Measurements from ENCODE around the gene RBP5. TPM values are rescaled to one million over a fixed set of nuclear protein-coding genes. Genes with fewer than 3 reads are reported as not detected.

Gene RBP5
- total RNA-seq, 1 donor from 2014 or later = 3.9 TPM

DNA sequence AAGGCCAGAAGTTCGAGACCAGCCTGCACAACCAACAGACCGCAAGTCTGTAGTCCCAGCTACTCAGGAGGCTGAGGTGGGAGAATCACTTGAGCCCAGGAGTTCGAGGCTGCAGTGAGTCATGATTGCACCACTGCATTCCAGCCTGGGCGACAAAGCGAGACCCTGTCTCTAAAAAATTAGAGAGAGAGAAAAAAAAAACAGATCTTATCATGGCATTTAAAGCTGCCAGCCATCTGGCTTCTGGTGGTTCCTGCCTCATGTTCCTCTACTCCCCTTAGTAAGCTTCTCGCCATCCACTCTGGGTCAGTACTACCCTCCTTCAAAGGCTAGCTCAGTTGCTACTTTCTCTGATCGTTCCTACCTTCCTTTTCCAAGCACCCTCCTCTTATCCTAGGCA, 17.5 kb upstream of the RBP5 start:
- no peak for DNase-seq (ENCODE audit: low spot score)

DNA sequence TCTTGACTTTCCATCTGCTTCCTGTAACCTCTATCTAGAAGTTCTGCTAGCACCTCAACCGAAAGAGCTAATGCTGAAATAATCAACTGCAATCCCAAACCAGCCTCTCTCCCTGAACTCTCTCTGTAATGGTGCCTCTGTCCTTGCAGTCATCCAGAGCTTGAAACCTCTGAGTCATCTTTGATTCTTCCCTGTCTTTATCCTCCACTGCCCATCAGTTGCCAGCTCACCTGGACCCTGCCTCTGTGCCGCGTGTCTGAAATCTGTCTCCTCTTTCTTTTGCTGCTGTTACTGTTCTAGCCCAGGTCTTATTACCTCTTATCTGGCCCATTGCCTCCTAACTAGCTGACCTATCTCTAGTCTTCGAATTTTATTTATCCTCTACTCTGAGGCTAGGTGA, 17.0 kb upstream of the RBP5 start:
- no peak for DNase-seq (ENCODE audit: low spot score)

DNA sequence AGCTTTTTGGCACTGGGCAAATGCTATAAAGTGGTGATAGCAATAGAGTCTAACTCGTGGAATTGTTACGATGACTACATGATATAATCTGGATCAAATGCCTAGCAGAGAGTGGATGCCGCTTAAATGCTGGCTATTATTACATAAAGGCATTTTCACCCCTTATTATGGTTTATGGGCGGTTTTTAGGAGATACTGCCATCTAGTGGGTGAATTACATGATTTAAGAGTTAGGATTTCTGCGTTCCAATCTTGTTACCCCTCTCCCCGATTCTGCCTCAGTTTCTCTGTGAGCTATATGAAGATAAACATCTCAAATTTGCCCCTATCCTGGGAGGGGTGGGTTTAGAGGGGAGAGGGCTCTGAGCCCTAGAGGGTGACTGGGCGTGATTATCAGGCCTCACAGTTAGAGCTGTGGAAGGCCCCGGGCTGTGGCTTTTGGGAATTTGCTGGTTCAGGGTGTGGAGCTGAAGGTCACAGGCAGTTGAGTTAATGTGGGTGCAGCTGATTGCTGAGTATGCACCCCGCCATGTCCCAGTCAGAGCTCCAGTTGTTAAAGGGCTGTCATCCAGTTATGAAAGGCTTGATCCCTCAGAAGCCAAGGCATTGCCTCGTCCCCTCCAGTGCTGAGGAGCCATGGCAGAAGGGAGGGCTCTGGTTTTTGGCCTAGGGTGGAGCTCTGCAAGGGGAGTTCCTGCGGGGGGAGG, 15.9 kb upstream of the RBP5 start:
- peak; percentile 32 for DNase-seq (ENCODE audit: low spot score)

DNA sequence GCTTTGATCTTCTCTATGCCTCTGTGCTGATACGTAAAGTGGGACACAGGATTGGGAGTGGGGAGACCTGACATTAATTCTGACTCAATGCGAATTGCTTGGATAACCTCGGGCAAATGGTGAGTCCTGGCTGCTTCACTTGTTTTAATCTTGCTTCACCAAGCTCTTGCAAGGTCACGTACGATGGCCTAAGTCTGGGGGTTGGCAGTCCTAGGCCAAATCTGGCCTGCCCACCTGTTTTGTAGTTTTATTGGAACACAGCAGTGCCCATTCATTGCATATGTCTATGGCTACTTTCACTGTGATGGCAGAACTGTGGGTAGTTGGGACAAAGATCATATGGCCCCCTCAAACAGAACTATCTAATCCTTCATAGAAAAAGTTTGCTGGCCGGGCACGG, 14.9 kb upstream of the RBP5 start:
- no peak for DNase-seq (ENCODE audit: low spot score)

DNA sequence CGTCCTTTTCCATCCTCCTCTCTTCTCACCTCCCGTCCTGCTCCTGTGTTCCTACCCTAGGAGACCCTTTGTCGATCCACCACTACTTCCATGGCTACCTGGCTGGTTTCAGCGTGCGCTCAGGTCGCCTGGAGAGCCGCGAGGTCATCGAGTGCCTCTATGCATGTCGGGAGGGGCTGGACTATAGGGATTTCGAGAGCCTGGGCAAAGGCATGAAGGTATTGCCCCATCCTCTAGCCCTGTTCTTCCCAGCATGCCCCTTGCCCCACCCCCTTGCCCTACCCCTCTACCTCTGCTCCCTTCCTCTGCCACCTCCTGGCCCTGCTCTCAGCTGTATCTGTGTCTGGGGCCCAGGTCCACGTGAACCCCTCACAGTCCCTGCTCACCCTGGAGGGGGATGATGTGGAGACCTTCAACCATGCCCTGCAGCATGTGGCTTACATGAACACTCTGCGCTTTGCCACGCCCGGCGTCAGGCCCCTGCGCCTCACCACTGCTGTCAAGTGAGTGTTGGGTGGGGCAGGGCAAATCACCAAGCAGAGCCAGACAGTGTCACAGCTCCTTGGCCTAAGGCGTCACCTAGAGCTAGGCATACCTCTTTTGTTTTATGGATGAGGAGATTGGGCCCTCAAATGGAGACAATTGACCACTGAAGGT, 14.2 kb upstream of the RBP5 start:
- no peak for DNase-seq (ENCODE audit: low spot score)

DNA sequence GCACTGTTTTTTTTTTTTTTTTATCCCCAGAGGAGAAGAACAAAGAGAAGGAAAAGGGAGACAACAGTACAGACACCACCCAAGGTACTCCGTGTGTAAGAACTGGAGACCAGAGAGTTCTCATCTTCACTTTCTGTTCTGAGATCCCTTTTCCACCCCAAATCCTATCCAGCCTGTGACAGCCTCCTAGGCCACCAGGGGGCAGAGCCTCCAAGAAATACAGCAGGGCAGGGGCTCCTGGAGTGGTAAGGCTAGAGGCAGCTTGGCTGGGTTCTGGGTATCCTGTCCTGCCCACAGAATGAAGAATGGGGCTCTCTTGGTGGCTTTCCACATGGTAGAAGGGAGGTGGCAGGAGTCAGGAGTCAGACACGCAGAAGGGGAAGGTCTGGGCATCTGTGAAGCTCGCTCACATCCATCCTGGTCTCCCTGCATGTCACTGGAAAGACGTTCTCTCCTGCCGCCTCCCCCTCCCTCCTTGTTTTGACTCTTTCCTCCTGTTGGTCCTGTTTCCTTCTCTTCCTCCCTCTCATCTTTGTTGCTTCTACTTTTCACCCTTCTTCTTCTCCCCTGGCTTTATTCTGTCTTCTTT, 13.5 kb upstream of the RBP5 start:
- no peak for DNase-seq (ENCODE audit: low spot score)

DNA sequence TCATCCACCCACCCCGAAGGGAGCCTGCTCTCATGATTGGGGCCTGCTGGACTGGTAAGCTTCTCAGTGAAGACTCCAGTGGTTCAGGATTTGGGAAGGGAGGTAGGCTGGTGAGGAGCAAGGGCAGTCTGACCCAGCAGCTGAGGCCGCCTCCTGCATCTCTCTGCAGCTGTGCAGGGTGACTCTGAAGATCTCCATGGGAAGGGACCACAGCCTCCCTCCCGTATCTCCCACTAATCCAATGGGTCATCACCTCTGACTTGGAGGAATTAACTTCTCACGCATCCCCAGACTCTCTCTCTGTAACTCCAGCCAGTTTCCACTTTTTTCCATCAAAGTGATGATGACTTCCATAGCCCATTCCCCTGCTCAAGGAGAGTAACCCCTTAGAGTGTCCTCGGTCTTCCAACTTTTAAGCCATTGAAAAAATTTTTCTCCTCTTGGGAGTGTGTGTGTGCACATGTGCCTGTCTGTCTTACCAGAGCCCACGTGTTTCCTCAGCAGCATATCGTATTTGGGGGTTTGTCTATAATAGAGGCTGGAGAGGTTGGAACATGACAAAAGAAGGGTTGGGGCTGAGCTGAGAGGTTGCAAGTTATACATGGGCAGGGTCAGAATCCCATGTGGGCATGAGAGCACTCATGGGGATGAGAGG, 12.8 kb upstream of the RBP5 start:
- no peak for DNase-seq (ENCODE audit: low spot score)

DNA sequence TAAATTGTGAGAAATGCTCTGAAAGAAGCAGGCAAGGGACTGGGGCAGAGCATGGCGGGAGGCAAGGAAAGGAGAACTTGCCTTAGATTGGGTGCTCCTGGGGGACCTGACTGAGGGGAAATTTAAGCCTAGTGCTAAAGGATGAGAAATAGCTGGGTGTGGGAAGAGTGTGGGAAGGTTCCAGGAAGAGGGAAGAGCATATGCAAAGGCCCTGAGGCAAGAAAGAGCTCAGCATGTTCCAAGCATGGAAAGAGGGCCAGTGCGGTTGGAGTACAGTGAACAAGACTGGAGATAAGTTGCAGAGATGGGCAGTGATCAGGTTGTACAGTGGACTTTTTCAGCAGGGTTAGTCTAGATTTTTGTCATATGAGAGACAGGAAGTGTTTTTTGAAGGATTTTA, 10.5 kb upstream of the RBP5 start:
- DNase-seq (ENCODE audit: low spot score) = no peak

DNA sequence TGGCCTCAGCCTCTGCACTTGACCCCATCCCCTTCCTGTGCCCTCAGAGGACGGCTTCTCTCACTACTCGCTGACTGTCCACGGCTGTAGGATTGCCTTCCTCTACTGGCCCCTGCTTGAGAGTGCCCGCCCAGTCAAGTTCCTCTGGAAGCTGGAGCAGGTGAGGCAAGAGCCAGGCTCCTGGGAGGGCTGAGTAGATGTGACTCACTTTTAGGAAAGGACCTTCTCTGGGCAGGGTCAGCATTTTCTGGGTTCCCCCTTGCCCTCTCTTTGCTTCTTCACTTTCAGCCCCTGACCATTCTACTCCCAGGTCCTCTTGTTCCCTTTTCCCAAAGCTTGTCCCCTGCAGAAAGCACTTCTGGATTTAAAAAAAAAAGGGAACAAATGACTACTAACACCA, 9.2 kb upstream of the RBP5 start:
- DNase-seq (ENCODE audit: low spot score) = no peak

DNA sequence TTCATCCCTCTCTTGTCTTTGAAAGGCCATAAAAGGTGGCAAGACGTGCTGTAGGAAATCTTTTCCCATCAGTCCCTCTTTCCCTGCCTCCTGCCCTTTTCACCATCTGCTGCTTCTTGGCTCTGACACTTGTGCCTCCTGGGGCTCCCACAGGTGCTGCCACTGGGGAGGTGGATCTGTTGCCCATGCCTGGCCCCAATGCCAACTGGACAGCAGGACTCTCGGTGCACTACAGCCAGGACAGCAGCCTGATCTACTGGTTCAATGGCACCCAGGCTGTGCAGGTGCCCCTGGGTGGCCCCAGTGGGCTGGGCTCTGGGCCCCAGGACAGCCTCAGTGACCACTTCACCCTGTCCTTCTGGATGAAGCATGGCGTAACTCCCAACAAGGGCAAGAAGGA, 8.0 kb upstream of the RBP5 start:
- no peak for DNase-seq (ENCODE audit: low spot score)

DNA sequence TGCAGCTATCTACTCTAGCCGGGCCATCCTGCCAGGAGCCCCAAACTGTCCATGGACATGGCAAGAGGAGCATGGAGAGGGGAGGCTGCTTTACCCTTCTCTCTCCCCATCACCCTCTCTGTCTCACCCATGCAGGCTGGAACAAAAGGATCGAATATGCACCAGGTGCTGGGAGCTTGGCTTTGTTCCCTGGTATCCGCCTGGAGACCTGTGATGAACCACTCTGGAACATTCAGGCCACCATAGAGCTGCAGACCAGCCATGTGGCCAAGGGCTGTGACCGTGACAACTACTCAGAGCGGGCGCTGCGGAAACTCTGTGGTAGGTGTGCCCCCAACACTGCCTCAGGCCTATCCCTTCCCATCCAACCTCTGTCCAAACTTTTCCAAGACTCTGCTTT, 7.4 kb upstream of the RBP5 start:
- DNase-seq (ENCODE audit: low spot score) = no peak

DNA sequence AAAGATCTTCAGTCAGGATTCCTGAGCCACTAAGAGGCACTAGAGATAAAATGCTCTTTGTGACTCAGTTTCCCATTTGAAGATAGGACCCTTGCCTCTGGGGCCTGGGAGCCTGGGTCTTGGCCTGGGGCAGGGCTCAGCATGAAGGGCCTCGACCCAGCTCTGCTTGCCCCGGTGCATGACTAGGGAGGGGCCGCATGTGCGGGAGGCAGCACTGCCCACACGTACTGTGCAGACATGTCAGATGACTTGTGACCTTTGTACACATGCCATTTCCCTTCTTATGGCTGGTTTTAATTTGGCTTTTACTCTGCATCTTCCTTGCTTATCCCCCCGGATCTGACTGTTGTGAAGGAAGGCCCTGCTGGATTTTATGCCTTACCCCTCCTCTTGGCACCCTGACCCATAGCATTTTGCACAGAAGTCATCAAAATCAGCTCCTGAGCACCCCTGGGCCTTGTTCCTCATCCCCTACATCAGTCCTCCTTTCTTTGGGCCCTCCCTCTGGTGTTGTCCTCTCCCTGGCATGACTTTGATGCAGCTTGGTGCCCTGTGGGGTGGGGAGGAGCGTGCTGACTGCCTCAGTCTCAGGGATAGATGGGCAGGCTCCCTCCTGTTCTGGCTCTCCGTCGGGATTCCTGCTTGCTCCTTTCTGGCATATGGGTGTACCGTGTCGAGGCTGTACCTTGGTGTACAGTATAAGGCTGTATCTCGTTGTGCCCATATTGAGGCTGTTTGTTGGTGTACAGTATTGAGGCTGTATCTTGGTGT, 5.9 kb upstream of the RBP5 start:
- DNase-seq (ENCODE audit: low spot score) = no peak

DNA sequence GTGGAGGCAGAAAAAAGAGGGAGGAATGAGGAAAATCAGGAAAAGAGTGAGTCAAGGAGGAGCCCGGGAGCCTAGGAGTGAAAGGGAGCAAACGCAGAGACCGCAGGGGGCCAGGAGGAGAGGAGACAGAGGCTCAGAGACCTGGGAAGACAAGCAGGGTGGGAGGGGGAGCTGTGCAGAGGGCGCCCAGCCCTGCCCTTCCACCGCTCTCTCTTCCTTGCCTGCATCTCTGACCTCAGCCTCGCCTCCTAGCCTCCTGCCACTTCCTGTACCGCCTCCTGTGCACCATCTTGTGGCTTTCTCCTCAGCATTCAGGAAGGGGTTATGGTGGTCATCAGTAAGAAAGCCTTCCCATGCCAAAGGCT, 2.8 kb upstream of the RBP5 start:
- DNase-seq (ENCODE audit: low spot score) = no peak

DNA sequence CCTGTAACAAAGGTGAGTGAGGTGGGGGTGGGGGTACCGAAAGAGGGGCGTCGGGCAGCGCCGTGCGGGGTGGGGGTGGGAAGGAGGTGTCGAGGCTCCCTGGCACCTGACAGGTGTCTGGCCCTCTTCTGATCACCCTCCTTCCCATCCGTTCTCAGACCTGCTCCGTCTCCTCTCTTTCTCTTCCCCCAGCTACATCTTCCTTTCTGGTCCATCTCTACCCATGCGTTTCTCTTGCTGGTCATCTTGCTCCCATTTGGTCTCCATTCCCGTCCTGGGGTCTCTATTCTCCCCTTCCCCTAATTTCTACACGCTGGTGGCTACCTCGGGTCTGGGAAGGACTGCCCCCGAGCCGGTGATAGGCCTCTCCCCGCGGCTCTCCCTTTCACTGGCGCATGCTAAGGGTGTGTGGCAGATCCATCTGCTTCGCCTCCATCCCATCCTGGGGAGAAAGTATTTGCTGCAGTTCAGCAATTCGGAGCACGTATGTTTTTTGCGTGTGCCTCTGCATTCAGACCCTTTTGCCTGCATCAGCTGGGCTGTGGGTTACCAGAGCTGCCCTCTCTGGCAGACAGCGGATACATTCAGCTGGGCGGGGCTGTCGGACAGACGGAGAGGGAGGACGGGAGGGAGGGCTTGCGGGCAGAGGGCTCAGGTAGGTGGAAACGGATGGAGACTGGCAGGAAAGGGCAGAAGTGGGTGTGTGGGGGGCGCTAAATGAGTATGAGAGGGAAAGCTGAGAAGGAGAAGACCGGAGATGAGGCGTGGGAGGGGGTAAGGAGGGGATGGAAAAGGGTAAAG, 2.2 kb upstream of the RBP5 start:
- peak; percentile 69 for DNase-seq (ENCODE audit: low spot score)

DNA sequence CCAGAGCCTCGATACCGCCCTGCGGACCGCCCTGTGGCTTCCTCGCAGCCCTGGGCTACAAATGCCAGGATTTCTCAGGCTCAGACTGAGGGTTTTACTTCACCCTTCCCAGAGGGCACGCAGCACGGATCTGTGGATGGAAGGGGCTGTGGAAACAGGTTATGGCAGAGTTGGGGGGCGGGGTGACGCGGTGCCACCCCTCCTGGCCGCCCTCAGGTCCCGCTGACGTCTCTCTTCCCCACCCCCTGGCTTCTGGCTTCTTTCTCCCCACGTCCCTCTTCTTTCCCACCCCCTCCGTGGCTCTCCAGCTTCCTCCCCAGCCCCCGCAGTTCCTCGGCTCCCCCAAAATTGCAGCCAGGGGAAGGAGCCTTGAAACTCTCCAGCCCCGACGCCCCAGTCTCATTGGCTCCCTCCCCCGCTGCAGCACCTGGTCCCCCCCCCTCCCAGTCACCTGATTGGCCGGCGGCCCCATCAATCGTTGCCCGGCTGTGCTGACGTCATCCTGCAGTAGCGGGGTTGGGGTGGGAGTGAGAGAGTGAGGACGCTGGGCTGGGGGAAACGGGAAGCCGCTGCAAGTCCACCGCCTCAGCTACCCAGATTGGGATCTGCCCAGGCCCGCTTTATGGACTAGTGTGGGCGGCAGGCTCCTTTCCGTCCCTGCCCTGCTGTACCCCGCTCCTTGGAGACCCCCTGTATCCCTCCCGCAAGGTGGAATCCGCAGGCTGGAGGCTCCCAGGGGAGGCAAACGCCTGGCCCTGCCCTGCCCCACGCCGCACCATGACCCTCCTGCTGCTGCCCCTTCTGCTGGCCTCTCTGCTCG, 1.4 kb upstream of the RBP5 start, which contains the start of gene CLSTN3:
CLSTN3 (plus strand) TSS at position 500 of the 820 bp plus-strand sequence; CDS start at position 778, 278 bp downstream.
- peak; percentile 82 for DNase-seq (ENCODE audit: low spot score)

DNA sequence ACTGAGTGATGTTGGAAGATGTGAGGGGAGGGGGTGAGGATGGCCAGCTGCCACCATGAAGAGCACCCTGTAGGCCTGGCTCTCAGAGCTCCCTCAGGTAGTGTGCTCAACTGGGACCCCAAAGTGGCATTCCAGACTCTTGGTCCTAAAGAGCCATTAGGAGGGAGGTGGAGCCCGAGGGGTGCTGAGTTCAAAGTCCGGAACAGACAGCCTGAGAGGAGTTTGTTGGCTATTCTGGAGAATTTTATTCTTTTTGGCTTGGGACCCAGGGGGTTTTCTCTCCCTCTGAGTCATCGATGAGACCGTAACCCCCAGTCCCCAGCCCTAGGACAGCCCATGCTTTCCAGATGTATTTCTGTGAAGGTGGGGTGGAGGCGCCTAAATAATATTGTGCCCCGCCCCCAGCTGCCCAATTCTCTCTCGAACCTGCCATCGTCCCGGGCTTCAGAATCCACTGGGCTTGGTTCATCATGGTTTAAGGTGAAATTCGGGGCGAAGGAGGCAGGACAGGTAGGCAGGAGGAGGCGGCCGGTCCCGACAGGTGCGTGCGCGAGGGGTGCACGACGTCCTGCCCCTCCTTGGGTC, 690 bp upstream of the RBP5 start:
- no peak for DNase-seq (ENCODE audit: low spot score)

DNA sequence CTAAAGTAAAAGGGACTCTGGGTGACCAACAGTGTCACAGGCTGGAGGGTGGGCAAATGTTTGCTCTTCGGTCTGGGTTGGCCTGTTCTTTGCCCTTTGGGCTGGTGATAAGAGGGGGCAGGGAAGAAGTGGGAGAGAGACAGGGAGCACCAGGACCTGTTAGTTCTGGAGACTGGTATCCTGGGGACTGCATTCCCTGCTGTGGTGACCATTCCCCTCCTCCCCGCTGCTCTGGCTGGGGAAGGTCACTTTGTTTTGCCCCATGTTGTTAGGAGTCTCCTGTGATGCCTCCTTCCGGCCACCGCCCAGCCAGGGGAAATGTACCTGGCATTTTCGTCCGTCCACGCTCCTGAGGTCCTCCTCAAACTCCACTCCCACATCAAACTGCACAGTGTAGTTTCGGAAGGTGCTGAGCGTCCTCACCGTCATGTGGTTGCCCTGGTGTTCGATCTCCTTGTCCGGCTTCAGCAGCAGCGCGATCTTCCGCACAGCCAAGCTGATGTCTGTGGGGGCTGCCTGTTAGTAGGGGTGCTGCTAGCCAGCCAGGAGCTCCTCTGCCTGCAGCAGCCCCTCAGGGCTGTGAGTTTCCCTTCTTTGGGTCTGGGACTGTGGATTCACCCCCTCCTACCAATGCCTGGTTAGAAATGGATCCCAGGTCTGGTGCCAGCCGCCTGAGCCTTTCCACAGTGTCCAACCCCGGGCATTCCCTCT, 618 bp downstream of the RBP5 start:
- DNase-seq (ENCODE audit: low spot score) = no peak

DNA sequence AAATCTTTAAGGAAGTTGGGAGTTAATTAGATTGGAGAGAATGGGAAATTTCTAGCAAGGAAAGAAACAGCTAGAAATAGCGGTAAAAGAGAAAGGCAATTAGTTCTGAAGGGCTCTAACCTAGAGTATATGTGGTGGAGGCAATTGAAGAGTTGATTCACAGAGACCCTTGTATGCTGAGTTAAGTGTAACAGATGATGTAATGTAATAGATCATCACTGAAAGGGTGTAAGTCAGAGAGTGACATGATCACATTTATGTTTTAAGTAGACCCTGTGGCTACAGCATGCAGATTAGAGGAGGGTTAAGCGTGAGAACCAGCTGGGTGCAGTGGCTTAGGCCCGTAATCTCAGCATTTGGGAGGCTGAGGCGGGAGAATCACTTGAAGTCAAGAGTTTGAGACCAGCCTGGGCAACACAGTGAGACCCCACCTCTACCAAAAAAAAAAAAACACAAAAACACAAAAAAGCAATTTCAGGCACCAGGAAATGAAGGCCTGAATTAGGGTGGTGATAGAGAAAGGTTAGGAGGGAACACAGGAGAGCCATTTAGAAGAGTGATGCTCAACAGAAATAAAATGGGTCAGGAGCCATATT, 3.0 kb downstream of the RBP5 start:
- no peak for DNase-seq (ENCODE audit: low spot score)
